ENCODE data around the gene DAZAP2. TPM values are rescaled to one million over a fixed set of nuclear protein-coding genes. Genes with fewer than 3 reads are reported as not detected.

DAZAP2 gene
- polyA plus RNA-seq, 1 experiment, result 285 TPM

DNA sequence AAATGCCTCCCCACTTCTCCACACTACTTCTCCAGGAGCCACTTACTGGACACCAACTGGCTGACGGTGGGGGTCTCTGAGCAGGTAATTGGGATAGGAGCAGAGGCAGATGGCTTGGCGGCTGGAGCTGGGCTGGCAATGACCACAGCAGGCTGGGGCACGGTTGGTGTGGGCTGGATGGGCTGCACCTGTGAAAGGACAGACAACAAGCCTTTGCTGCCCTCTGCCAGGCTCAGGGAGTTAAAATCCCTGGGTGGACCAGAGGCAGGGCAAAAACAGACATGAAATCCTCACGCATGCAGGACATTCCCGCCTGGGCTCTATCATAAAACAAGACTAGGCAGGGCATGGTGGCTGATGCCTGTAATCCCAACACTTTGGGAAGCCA lies 46.3 kb upstream of the DAZAP2 start:
- TF ChIP-seq, protein P1, sequence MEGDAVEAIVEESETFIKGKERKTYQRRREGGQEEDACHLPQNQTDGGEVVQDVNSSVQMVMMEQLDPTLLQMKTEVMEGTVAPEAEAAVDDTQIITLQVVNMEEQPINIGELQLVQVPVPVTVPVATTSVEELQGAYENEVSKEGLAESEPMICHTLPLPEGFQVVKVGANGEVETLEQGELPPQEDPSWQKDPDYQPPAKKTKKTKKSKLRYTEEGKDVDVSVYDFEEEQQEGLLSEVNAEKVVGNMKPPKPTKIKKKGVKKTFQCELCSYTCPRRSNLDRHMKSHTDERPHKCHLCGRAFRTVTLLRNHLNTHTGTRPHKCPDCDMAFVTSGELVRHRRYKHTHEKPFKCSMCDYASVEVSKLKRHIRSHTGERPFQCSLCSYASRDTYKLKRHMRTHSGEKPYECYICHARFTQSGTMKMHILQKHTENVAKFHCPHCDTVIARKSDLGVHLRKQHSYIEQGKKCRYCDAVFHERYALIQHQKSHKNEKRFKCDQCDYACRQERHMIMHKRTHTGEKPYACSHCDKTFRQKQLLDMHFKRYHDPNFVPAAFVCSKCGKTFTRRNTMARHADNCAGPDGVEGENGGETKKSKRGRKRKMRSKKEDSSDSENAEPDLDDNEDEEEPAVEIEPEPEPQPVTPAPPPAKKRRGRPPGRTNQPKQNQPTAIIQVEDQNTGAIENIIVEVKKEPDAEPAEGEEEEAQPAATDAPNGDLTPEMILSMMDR (IDR thresholded peaks at IDR 0.05; ENCODE audit: low read depth, low read length), result no peak
- POLR2A ChIA-PET, result no interaction called here
- Histone ChIP-seq H3K27me3 (ENCODE audit: control insufficient read depth, insufficient read depth, low read length) (no peaks in the 10 kb centered on the region), H3K27ac (ENCODE audit: low read depth, low read length) (no peak overlapping the region), H3K9me3 (ENCODE audit: control insufficient read depth, insufficient read depth, low read length) (no peaks in the 10 kb centered on the region), H3K4me3 (ENCODE audit: low read depth, low read length) (no peak overlapping the region)
- CTCF ChIA-PET, result interaction anchor here (0.5 kb wide), 1 partner anchor 899 kb away, joined by 3 read pairs; no protein-coding TSS in a partner anchor
- DNase-seq (ENCODE audit: low read depth, low spot score), result no peak

DNA sequence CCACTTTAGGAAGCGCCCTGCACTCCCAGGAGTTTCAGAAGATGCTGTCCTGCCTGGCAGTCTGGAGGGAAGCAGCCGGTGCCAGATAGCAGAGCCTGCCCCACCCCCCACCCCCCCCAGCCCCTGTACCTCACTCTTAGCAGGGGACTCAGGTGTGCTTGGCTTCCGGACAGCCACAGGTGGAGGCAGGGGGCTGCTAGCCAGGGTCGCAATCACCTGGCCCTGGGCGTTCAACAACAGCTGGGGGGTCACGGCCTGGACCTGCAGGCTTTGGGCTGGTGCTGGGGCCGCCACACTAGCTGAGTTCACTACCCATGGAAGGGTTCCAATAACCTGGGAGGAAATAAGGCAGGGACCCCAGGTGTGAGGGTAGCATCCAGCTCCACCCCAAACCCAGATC lies 42.8 kb upstream of the DAZAP2 start:
- DNase-seq (ENCODE audit: low read depth, low spot score), result no peak
- CTCF ChIA-PET, result no interaction called here
- Histone ChIP-seq H3K4me3 (ENCODE audit: low read depth, low read length) (no peak overlapping the region), H3K27me3 (ENCODE audit: control insufficient read depth, insufficient read depth, low read length) (no peaks in the 10 kb centered on the region), H3K27ac (ENCODE audit: low read depth, low read length) (no peak overlapping the region), H3K9me3 (ENCODE audit: control insufficient read depth, insufficient read depth, low read length) (no peaks in the 10 kb centered on the region)
- TF ChIP-seq, protein P1 (IDR thresholded peaks at IDR 0.05; ENCODE audit: low read depth, low read length), result no peak
- POLR2A ChIA-PET, result no interaction called here

DNA sequence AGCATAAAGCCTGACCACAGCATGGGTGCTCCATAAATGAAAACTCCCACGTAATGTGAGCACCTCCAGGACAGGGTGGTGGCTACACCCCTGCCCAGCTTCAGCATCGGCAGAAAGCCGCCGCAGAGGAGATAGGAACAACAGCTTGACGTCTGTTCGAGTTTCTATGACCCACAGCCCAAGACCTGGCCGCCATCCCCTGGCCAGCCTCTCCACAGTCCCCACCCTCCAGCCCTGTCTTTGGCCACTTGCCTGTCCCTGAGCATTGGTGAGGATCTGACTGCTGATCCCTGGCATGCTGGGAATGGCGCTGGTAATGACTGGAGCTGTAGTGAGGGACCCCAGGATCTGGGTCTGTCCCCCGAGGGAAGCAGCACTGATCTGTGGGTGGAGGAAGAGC lies 42.1 kb upstream of the DAZAP2 start:
- no peak for DNase-seq (ENCODE audit: low read depth, low spot score)
- H3K27ac ChIP-seq (ENCODE audit: low read depth, low read length), result no peak overlapping the region
- CTCF ChIA-PET, result no interaction called here
- no peak overlapping the region for H3K4me3 ChIP-seq (ENCODE audit: low read depth, low read length)
- POLR2A ChIA-PET, result no interaction called here
- TF ChIP-seq, protein P1 (IDR thresholded peaks at IDR 0.05; ENCODE audit: low read depth, low read length), result no peak
- H3K9me3 ChIP-seq (ENCODE audit: control insufficient read depth, insufficient read depth, low read length), result no peaks in the 10 kb centered on the region
- no peaks in the 10 kb centered on the region for H3K27me3 ChIP-seq (ENCODE audit: control insufficient read depth, insufficient read depth, low read length)

DNA sequence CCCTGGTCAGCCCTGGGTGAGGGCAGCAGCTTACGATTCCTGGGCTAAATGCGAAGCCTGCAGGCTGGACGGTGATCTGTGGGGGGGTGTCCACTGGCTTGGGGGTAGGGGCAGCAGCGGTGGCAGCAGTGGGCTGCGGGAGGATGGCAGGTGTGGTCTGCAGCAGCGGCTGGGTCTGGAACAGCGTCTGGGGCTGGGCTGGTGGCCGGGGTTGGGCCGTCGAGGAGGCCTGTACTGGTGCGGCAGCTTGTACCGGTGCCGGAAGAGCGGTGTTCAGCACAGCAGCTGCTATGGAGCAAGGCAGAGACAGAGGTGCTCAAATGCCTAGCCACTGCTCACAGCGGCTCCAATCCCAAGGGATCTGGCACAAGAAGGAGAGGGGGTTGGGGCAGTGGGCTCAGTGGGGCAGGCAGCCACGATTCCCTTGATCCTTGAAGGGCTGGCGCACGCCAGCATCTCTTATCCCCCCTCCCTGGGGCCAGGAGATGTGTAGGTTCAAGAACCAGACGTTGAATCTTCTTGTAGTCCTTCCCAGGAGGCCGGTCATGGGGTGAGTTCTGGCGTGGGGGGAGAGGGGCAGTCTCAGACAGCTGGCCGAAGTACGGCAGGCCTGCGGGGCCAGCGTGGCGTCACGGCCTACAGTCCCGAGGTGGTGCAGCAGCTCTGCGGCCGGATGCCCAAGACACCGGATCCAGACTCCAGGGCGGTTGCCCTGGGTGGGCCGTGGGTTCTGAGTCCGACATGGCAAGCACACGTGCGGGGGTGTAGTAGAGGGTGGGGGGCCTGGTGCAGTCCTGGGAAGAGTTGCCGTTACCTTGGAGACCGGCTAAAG lies 40.7 kb upstream of the DAZAP2 start:
- no peak overlapping the region for H3K4me3 ChIP-seq (ENCODE audit: low read depth, low read length)
- no peak for DNase-seq (ENCODE audit: low read depth, low spot score)
- no peak overlapping the region for H3K27ac ChIP-seq (ENCODE audit: low read depth, low read length)
- POLR2A ChIA-PET, result no interaction called here
- CTCF ChIA-PET, result no interaction called here
- H3K27me3 ChIP-seq (ENCODE audit: control insufficient read depth, insufficient read depth, low read length), result no peaks in the 10 kb centered on the region
- TF ChIP-seq, protein P1 (IDR thresholded peaks at IDR 0.05; ENCODE audit: low read depth, low read length), result no peak
- no peaks in the 10 kb centered on the region for H3K9me3 ChIP-seq (ENCODE audit: control insufficient read depth, insufficient read depth, low read length)

DNA sequence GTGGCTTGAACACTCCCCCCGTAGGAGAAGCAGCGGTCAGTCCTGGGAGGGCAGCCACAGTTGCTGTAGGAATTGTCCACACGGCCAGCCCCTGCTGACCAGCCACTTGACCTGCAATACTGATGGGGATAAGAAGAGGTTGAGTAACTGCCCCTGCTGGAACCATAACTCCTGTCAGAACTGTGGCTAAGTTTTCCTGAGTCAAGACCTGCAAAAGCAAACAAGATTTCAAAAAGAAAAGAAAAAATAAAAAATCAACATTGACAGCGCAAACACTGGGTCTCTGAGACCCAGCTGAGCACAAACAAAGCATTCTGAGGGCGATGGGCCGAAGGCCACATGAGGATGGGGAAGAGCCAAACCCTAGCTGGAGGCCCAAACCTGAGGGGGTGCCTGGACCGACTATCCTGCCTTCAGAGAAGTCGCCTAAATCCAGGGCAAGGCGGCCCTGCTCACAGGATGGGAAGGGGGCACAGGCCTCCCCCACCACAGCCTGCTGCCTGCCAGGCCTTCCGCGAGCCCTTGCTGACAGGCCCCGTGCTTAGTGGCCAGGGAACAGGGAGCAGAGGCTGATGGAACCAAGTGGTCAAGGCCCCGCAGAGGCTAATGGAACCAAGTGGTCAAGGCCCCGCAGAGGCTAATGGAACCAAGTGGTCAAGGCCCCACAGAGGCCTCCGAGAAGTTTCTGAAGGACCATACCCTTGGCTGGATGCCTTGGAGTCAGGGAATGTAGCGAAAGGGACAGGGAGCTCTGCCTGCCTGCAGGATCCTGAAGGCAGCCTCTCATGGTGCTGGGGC lies 39.9 kb upstream of the DAZAP2 start:
- H3K9me3 ChIP-seq (ENCODE audit: control insufficient read depth, insufficient read depth, low read length), result no peaks in the 10 kb centered on the region
- H3K4me3 ChIP-seq (ENCODE audit: low read depth, low read length), result no peak overlapping the region
- ChIA-PET POLR2A (no interaction called here), CTCF (no interaction called here)
- TF ChIP-seq, protein P1 (IDR thresholded peaks at IDR 0.05; ENCODE audit: low read depth, low read length), result no peak
- DNase-seq (ENCODE audit: low read depth, low spot score), result no peak
- no peaks in the 10 kb centered on the region for H3K27me3 ChIP-seq (ENCODE audit: control insufficient read depth, insufficient read depth, low read length)
- no peak overlapping the region for H3K27ac ChIP-seq (ENCODE audit: low read depth, low read length)
